NCI-H2171 treated with DMSO at 0.1 percent for 48 hours (cell line): ENCODE measurements around the gene NUAK1.

Experiments used
- DNase-seq: peaks from one replicate; lab custom pipeline; 2025; lab: John Stamatoyannopoulos, UW

NUAK1 gene

DNA sequence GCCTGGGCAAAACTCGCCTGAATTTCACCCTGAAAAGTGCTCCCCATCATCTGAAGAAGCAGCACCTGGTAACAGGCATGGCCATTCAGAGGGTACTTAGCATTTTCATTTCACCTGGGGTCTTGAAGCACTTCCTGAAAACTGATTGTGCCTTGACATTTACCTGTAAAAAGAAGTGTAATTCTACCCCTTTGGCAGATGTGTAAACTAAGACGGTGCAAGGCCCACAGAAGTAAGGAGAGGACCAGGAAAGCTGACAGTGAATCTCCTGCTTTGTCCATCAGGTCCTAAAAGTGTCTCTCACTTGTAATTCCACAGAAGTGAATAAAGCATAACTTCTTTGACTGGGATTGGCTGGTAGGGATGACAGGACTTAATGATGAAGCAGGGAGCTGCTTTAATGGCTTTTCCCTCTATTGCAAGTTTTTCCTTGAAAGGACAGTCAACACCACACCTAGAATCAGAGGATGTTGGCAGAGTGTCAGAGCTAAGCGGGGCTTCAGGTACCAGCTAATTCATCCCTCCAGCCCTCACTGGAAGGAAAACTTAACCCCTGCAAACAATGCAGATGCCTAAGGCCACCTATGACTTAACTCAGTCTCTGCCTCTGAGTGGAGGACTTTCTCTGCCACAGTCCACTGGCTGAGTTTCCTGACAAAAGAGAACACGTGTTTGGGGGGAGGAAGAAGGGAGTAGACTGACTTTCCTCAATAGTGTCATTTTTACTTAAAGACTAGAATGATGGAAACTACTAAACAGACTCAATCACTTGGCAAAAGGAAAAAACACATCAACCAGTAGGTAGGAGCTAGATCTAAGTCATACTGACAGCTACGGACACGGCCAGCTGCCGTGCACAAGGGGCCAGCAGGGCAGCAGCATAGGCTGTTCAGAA is 74.7 kb downstream of the NUAK1 start:
- DNase-seq, result no peak

DNA sequence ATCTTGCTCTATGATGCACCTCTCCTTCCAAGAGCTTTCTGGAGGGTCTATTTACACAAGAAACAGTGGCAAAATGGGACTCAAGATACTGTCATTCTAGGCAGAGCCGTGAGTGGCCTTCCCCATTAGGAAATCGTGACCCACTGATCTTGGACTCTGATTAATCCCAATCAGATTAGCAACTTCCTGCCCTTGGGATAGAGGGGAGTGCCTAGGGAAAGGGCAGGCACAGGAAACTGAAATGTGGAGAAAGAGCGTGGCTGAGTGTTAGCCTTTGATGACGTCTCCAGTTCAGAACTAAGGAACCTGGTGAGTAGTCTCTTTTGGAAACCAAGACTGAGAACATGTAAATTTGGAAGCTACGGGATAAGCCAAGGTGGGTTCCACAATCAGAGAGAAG is 76.1 kb downstream of the NUAK1 start:
- no peak for DNase-seq

DNA sequence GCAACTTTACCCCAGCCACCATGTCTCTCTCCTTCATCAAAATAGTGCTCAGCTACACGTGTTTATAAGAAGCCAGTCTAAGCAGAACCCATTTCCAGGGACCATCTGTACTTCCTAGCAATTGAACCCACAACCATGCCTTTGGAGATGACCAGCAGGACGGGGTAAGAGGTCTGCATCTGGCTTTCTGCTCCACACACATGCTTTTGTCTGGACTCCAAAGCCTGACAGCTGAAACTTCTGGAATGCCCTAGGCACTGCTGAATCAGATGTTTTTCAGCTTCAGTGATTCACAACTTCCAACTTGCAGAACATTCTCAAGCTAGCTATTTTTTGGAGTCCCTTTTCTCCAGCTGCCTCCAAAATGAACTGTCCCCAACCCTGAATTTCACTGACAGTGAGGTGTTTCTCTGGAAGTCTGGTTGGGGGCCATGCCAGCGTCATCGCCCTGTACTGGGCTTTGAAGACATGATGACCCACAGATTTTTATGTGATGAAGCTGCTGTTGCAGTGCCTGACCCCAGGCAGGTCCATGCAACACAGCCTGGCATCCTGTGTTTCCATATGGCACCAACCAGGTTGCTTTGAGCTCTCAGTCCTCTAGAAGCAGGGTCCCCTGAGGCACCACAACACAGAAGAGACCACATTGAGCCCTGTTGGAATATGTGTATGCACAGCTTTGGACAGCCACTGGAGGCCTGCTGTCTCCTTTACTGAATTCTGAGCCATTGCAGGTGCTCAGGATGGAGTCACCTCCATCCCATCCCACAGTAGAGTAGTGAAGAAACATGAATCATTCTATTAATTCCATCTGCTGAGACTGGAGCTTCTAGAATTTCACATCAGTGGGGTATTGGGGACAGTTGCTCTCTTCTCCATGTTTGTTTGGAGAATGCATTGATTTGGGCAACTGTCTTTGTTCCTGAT is 80.2 kb downstream of the NUAK1 start:
- DNase-seq, result peak; percentile 75

DNA sequence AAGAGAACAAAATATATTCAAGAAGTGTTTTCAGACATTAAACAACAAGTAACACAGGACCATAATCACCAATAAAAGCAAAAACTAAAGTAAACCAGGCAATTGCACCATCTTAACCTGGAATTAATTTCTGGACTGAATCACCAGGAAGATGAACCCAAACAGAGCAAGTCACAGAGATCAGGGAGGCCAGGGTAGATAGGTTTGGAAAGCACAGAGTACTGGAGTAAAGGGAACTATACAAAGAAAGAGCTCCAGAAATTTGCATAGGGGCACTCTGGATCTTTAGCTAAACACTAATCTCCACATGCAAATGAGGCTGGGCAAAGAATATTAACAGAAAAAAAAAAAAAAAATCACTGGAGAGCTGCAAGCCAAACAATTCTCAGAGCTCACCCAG is 84.7 kb downstream of the NUAK1 start:
- no peak for DNase-seq

DNA sequence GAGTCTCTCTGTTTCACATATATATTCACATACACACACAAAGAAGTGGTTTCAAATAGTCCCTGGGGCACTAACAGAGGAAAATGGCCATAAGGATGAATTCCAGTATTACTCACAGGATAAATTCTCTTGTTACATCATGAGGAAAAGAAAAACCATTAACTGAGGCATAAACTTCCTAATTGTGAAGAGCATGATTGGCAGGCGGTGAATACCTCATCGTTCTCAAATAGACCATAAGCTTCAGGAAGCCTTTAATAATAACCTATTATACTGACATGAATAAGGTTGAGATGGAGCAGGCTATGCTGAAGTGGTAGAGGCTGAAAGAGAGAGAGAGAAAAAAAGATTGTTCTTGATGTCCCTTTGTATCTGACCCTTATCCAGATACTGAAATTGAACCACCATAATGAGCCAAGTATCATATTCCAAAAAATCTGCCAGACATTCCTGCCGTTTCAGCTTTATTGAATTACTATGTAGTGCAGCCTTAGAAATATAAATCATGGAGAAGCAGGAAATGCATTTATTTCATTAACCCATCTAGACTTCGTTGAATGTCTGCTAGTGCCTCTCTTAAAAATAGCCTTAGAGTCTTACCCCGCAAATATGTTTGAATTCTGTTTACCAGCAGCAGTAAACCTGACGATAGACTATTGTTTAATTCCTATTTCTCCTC is 86.8 kb downstream of the NUAK1 start:
- DNase-seq, result peak; percentile 6

DNA sequence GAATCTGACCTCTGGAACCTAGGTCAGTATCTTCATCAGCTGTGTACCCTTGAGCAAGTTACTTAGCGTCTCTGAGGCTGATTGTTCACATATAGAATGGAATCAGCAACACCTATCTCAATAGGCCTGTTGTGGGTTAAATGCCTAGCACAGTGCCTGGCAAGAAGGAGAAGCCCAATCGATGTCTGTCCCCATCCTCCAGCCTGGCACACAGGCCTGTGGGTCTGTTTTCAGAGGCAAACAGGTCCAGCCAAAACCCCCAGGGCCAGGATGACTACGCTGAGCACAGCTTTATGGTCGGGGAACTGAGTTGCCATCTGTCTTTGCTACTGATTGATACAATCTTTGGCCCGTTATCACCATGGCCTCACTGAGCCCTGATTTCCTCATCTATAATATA is 89.2 kb downstream of the NUAK1 start:
- DNase-seq, result no peak

DNA sequence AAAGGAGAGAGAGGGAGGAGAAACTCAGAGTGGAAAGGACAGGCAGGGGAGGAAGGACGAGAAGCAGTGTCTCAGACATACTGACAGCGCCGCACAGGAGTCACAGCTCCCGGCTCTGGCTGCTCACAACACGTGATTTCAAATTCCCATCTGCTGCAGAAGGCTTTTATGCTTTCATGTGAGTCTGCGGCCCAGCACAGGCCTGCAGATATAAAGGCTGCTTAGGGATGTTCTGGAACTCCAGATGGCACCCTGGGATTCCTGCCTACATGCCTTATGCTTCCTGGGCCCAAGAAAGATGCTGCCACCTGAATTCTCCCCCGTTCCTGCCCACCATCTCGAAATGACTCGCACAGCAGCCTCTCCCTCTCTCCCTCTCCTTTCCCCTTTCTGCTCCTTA is 89.6 kb downstream of the NUAK1 start:
- DNase-seq, result peak; percentile 94

DNA sequence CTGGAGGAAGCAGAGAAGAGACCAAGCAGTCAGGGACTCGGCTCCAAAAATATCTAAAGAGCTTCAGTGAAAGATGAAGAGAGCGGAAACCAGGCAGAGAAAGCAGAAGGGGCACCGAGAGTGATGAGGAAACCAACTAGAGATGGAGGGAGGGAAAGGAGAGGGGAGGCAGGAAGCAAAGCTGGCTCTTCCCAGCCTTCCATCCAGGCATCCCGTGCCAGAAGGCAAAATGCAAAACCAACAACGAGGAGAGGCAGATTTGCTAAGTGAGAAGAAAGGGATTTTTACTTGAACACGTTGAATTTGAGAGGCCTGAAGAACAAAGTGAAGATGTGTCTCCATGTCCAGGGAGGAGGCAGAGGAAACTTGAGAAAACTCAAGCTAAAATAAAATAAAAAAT is 90.1 kb downstream of the NUAK1 start:
- no peak for DNase-seq

DNA sequence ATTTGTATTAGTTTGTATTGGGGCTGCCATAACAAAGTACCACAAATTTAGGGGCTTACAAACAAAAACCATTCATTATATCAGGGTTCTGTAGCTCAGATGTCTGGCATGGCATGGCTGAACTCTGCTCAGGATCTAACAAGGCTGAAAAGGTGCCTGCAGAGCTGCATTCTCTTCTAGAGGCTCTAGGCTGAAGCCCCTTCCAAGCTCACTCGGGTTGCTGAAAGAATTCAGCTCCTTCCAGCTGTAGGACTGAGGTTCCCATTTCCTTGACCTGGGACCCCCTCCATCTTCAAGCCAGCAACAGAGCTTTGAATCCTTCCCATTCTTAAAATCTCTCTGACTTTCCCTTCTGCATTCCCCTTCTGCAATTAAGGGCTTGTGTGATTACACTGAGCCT is 90.7 kb downstream of the NUAK1 start:
- DNase-seq, result no peak

DNA sequence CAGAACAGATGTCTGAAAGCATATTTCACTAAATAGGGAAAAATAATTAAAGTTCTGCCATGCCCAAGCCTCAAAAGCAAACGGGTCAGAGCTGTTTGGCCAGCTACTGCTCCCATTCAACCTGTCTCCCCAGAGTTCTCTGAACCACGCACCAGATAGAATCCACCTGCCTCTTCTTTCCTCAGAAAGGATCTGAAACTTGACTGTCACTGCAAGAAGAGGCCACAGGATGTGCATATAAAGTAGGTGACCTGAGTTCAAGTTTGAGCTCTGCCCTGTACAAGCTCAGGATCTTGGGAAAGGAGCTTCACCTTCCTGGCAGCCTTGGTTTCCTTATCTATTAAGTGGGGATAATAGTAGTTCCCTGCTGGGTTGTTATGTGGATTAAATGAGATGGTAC is 91.8 kb downstream of the NUAK1 start:
- DNase-seq, result no peak

DNA sequence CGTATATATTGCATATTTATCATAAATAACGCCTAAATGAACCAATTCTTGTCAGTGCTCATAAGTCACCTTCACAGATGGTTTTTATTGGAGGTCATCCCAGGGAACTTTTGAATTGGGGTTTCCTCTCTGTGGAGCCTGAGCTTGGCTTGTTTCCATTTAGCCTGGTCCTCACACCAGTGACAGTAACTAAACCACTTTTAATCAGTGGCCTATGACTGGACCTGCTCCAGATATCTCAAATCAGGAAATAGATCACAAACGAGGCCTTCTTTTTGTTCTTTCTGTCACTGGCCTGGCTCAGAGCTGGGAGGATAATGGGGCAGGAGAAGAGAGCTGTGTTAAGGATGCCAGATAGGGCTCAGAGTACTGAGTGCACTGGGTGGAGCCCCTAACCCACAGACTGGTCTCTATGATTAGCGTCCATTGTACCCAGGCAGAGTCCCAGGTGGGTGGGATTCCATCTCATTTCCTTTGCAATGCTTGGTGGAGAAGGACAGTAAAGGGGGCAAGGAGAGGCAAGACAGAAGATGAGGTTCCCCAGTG is 92.4 kb downstream of the NUAK1 start:
- no peak for DNase-seq

DNA sequence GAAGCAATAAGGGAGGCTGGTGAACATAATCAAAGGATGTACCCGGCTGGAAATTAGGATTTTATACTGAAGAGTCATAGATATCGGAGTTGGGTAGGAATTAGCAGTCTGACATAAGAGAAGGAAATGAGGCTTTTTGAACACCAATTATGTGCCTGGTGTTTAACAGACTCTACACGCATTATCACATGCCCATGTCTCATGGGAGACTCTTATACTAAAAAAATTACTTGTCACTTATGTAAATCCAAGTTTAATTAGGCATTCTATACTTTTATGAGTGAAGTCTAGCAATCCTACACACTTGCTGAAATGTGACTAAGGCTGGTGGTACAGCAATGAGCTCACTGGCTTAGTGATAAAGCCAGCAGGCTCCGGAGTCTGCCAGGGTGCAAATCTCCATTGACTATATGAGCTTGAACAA is 93.5 kb downstream of the NUAK1 start:
- no peak for DNase-seq

DNA sequence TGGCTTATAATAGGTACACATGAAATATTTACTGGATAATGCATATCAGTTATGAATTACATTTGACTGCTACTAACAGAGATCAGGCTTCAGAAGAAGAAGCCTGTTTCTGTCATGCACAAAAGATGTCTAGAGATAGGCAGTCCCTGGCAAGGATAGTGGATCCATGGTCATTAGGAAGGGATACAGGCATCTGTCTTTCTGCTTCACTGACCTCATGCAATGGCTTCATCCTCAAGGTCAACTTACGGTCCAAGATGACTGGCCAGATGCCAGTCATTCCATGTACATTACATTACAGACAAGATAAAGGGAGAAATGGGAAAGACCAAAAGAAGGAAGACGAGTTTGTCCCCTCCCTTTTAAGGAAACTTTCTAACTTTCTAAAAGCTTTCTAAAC is 94.0 kb downstream of the NUAK1 start:
- DNase-seq, result no peak

DNA sequence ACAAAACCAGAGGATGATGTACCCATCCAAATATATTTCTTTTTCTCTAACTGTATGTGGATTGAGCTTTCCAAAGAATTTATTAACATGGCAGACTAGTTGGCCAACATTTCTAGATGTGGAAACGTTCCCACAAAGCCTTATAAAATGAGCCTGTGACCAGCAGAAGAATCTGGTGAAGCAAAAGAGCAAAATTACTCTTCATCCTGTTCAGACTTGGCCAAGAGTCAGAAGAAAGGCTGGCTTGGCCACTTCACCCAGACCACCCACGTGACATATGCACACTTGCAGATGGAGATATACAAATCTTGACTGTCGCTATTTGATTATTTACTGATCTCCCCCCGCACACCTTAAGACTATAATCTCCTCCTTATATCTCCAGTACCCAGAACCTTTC is 96.7 kb downstream of the NUAK1 start:
- no peak for DNase-seq

DNA sequence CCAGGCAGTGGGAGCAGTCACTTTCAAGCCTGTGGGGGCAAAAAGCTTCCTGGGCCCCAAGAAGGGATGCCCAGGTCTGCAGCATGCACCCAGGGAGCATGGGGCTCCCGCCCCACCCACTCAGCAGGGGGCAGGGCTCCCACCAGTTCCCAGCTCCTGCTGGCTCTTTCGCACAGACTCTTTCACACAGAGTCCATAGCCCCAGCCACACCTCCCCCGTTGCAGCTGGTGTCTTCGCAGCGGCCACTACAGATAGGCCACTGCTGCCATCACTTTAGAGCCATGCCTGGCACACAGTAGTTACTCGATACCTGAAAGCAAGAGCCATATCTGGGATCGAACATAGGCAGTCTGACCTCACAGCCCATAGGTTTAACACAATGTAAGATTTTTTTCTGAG is 98.2 kb downstream of the NUAK1 start:
- no peak for DNase-seq

DNA sequence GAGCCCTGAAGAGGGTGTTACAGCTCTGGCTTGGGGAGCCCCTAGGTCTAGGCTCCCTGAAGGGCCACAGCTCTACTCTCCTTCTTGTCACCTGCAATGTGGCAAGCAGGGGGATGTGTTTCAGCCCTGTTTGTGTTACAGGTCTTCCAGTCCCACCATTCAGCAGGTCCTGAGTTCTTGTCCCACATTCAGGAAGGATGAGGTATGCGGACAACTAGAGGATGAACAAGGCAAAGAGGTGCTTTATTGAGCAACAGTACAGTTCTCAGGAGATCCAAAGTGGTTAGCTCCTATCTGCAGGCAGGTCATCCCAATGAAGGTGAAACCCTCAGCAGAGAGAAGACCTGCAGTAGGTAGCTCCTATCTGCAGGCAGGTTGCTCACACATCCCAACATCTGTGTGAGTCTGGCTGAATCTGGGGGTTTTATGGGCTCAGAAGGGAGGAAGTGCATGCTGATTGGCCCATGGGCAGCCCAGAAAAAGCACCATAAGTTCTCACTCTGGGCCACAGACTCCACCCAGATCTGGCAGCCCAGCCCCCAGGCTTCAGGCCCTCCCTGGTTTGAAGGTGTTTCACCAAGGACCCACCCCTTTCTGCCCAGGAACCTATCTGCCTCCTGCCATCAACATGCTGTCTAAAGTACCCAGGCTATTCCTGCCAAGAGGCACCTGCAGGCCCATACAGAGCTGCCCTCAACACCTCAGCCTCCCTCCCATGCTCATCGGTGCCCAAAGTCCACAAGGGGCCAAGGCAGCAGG is 98.9 kb downstream of the NUAK1 start:
- no peak for DNase-seq

DNA sequence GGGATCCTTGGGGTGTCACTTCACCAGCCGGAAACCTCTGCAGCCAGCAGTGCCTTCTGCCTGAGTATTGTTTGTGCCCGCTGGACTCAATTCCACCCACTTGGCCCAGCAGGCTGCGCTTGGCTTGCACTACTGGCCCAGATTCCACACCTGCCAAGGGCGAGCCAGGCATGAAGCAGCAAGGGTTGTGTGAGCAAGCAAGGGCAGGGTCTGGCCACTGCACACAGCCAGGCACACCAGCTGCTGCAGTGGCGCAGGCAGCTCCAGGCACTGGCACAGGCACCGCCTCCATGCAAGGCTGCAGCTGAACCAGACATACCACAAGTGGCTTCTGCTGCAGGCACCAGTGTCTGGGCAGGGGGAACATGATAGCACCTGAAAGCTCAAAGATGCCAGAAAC is 99.5 kb downstream of the NUAK1 start:
- no peak for DNase-seq

DNA sequence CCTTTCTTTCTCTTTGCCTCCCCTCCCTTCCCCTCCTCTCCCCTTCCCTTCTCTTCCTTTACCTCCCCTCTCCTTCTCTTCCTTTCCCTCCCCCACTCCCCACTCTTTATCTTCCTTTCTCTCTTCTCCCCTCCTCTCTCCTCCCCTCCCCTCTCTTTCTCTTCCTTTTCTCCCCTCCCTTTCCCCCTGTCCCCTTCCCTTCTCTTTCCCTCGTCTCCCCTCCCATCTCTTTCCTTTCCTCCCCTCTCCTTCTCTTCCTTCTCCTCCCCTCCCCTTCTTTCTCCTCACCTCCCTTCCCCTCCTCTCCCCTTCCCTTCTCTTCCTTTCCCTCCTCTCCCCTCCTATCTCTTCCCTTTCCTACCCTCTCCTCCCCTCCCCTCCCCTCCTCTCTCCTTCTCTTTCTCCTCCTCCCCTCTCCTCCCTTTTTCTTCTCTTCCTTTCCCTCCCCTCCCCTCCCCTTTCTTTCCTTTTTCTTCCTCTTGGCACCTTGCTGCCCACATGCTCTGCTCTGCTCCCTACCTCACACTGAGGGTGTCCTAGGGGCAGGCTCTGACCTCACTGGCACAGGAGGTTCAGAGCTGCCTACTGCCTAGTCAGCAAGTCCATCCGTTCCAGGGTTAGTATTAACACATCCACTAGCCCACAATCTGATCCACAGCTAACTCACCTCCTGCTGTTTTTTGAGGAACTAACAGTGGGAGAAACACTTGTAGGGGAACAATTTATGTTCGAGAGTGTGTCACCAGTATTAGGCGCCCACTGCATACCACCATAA is 101.0 kb downstream of the NUAK1 start:
- DNase-seq, result no peak

DNA sequence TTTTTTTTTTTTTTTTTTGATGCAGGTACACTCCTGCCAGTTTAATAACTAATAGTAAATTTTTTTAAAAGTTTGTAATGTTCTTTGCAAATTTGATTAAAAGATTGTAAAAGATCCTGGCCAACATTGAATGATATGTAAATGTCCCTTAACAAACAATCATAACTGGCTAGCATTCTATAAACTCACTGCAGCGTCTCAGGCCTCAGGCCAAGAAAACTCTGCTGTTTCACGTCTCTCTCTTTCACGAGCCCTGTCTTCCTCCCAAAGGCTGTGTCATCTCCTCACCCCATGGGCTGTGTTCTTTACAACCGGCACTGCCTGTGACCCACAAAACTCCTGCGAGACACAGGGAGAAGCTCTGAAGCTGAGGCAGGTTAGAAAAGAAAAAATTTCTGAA is 103.3 kb downstream of the NUAK1 start:
- no peak for DNase-seq

DNA sequence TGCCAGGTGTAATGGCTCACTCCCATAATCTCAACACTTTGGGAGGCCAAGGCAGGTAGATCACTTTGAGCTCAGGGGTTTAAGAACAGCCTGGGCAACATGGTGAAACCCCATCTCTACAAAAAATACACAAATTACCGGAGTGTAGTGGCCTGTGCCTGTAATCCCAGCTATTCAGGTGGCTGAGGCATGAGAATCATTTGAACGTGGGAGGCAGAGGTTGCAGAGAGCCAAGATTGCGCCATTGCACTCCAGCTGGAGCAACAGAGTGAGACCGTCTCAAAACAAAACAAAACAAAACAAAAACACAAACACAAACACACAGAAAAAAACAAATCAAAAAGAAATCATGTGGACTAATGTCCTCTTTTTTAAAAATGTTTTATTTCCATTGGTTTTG is 104.4 kb downstream of the NUAK1 start:
- no peak for DNase-seq
